Liver (tissue), 3 donors: Measurements from ENCODE around the gene PLXNB2.

Source experiments
- GABPA ChIP-seq, 2 donors: IDR thresholded peaks in 1 of 2; conservative IDR thresholded peaks in 1 of 2; 2 replicates each; pipeline ENCODE4 v1.6.1; 2016; ENCODE audit warnings: antibody characterized with exemption in 2 of 2, mild to moderate bottlenecking in 1 of 2, moderate library complexity in 1 of 2
- HNF4A ChIP-seq, 2 donors: conservative IDR thresholded peaks; 2 replicates each; pipeline ENCODE4 v1.6.1; 2016; ENCODE audit warnings: antibody characterized with exemption in 2 of 2, mild to moderate bottlenecking in 2 of 2
- JUND ChIP-seq, 2 donors: IDR thresholded peaks; 2 replicates each; pipeline ENCODE4 v1.6.1; 2016; ENCODE audit warnings: antibody characterized with exemption in 2 of 2
- RAD21 ChIP-seq, 2 donors: IDR thresholded peaks; 2 replicates each; pipeline ENCODE4 v1.6.1; 2016; ENCODE audit warnings: antibody characterized with exemption in 2 of 2, mild to moderate bottlenecking in 2 of 2
- REST ChIP-seq: IDR thresholded peaks from 2 replicates; pipeline ENCODE4 v1.6.1; 2016; ENCODE audit warnings: antibody characterized with exemption, mild to moderate bottlenecking
- RXRA ChIP-seq, 2 donors: IDR thresholded peaks; 2 replicates each; pipeline ENCODE4 v1.6.1; 2017 to 2018; ENCODE audit warnings: antibody characterized with exemption in 2 of 2, mild to moderate bottlenecking in 1 of 2
- SP1 ChIP-seq: IDR thresholded peaks from 2 replicates; pipeline ENCODE4 v1.6.1; 2018; ENCODE audit warnings: antibody characterized with exemption, mild to moderate bottlenecking
- TAF1 ChIP-seq: conservative IDR thresholded peaks from 2 replicates; pipeline ENCODE4 v1.6.1; 2016; ENCODE audit warnings: antibody characterized with exemption, mild to moderate bottlenecking
- YY1 ChIP-seq: IDR thresholded peaks from 2 replicates; pipeline ENCODE4 v1.6.1; 2016; ENCODE audit warnings: antibody characterized with exemption, mild to moderate bottlenecking
- ZBTB33 ChIP-seq: IDR thresholded peaks from 2 replicates; pipeline ENCODE4 v1.6.1; 2016; ENCODE audit warnings: antibody characterized with exemption
- TF ChIP-seq, protein P1 (sequence below): fragments of 150-350 bp; IDR thresholded peaks from 2 replicates; pipeline ENCODE4 v1.5.1; 2017; ENCODE audit warnings: improper control_type of control experiment, low read depth, low read length; ENCODE audit not compliant: missing input control
- TF ChIP-seq, protein P2 (sequence below): IDR thresholded peaks from 2 replicates; pipeline ENCODE4 v1.6.1; 2016; ENCODE audit warnings: antibody characterized with exemption
- TF ChIP-seq, protein P3 (sequence below): IDR thresholded peaks from 2 replicates; pipeline ENCODE4 v1.6.1; 2016; ENCODE audit warnings: antibody characterized with exemption
- donor health status: healthy.
- donor health status: healthy.

GRCh38 chr22:50300620-50301257 is 6.7 kb downstream of the PLXNB2 start:
- TF ChIP-seq, protein P1, sequence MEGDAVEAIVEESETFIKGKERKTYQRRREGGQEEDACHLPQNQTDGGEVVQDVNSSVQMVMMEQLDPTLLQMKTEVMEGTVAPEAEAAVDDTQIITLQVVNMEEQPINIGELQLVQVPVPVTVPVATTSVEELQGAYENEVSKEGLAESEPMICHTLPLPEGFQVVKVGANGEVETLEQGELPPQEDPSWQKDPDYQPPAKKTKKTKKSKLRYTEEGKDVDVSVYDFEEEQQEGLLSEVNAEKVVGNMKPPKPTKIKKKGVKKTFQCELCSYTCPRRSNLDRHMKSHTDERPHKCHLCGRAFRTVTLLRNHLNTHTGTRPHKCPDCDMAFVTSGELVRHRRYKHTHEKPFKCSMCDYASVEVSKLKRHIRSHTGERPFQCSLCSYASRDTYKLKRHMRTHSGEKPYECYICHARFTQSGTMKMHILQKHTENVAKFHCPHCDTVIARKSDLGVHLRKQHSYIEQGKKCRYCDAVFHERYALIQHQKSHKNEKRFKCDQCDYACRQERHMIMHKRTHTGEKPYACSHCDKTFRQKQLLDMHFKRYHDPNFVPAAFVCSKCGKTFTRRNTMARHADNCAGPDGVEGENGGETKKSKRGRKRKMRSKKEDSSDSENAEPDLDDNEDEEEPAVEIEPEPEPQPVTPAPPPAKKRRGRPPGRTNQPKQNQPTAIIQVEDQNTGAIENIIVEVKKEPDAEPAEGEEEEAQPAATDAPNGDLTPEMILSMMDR: no peak
- TF ChIP-seq SP1: no peak
- TF ChIP-seq TAF1: no peak
- TF ChIP-seq RXRA (IDR thresholded peaks at IDR 0.05): no peak
- no peak for TF ChIP-seq REST
- no peak for TF ChIP-seq YY1
- TF ChIP-seq, protein P2, sequence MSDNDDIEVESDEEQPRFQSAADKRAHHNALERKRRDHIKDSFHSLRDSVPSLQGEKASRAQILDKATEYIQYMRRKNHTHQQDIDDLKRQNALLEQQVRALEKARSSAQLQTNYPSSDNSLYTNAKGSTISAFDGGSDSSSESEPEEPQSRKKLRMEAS: no peak
- no peak for TF ChIP-seq JUND (IDR thresholded peaks at IDR 0.05)
- TF ChIP-seq, protein P3, sequence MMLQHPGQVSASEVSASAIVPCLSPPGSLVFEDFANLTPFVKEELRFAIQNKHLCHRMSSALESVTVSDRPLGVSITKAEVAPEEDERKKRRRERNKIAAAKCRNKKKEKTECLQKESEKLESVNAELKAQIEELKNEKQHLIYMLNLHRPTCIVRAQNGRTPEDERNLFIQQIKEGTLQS: no peak
- TF ChIP-seq HNF4A (conservative IDR thresholded peaks at IDR 0.05): no peak
- TF ChIP-seq GABPA (IDR thresholded peaks at IDR 0.05 in 1 of 2, conservative IDR thresholded peaks at IDR 0.05 in 1 of 2): no peak
- no peak for TF ChIP-seq ZBTB33
- TF ChIP-seq RAD21 (IDR thresholded peaks at IDR 0.05): no peak
